ENCODE measurements around the gene HPX. TPM values are rescaled to one million over a fixed set of nuclear protein-coding genes. Genes with fewer than 3 reads are reported as not detected.

The HPX gene
- total RNA-seq, 4 donors from 2014 or later: 0.29 to 28.6 (median 1.1) TPM; not detected in 1

- TF ChIP-seq CTCF (IDR thresholded peaks at IDR 0.05) (no peak), POLR2A (IDR thresholded peaks at IDR 0.05) (no peak)
- no peaks in the 10 kb centered on the region for H3K36me3 ChIP-seq
- no peaks in the 10 kb centered on the region for H3K27me3 ChIP-seq
- no peaks in the 10 kb centered on the region for H3K4me1 ChIP-seq
- intact Hi-C loops (cut with DNase I; ENCODE audit: low total_unique reads): no loop called here
- H3K9me3 ChIP-seq: no peaks in the 10 kb centered on the region
- DNase-seq: no peak
- H3K27ac ChIP-seq: no peak overlapping the region
- H3K4me3 ChIP-seq: no peak overlapping the region
Observed at GRCh38 chr11:6411594-6412031, 29.2 kb downstream of the HPX start.

- Histone ChIP-seq H3K4me3 (no peak overlapping the region), H3K36me3 (no peaks in the 10 kb centered on the region), H3K9me3 (no peaks in the 10 kb centered on the region), H3K27ac (no peak overlapping the region), H3K27me3 (no peaks in the 10 kb centered on the region), H3K4me1 (no peaks in the 10 kb centered on the region)
- no peak for DNase-seq
- intact Hi-C loops (cut with DNase I; ENCODE audit: low total_unique reads): no loop called here
- no peak for TF ChIP-seq POLR2A (IDR thresholded peaks at IDR 0.05)
- no peak for TF ChIP-seq CTCF (IDR thresholded peaks at IDR 0.05)
Observed at GRCh38 chr11:6410695-6411430, 29.9 kb downstream of the HPX start.

- intact Hi-C loops (cut with DNase I; ENCODE audit: low total_unique reads): no loop called here
- peaks cover 0 to 12% of the 10 kb centered on the region in 2 donors for H3K4me1 ChIP-seq
- no peaks in the 10 kb centered on the region for H3K27me3 ChIP-seq
- TF ChIP-seq POLR2A (IDR thresholded peaks at IDR 0.05) (no peak), CTCF (IDR thresholded peaks at IDR 0.05) (no peak)
- no peaks in the 10 kb centered on the region for H3K9me3 ChIP-seq
- H3K4me3 ChIP-seq: no peak overlapping the region
- H3K36me3 ChIP-seq: no peaks in the 10 kb centered on the region
- DNase-seq: no peak
- H3K27ac ChIP-seq: no peak overlapping the region
Observed at GRCh38 chr11:6406370-6406769, 34.4 kb downstream of the HPX start.

- no peaks in the 10 kb centered on the region for H3K27me3 ChIP-seq
- no peak overlapping the region for H3K4me3 ChIP-seq
- no peak for DNase-seq
- H3K36me3 ChIP-seq: no peaks in the 10 kb centered on the region
- peaks cover 0 to 12% of the 10 kb centered on the region in 2 donors for H3K4me1 ChIP-seq
- intact Hi-C loops (cut with DNase I; ENCODE audit: low total_unique reads): no loop called here
- no peak for TF ChIP-seq CTCF (IDR thresholded peaks at IDR 0.05)
- TF ChIP-seq POLR2A (IDR thresholded peaks at IDR 0.05): no peak
- H3K27ac ChIP-seq: no peak overlapping the region
- no peaks in the 10 kb centered on the region for H3K9me3 ChIP-seq
Observed at GRCh38 chr11:6405846-6406245, 34.9 kb downstream of the HPX start.

- intact Hi-C loops (cut with DNase I; ENCODE audit: low total_unique reads): no loop called here
- TF ChIP-seq POLR2A (IDR thresholded peaks at IDR 0.05) (no peak), CTCF (IDR thresholded peaks at IDR 0.05) (no peak)
- Histone ChIP-seq H3K36me3 (no peaks in the 10 kb centered on the region), H3K4me1 (peaks cover 0 to 12% of the 10 kb centered on the region in 2 donors), H3K27ac (peak overlapping the region in 1 of 2 donors; percentile 25), H3K27me3 (no peaks in the 10 kb centered on the region), H3K9me3 (no peaks in the 10 kb centered on the region), H3K4me3 (no peak overlapping the region)
- peak in 1 of 2 donors; percentile 41 for DNase-seq
Observed at GRCh38 chr11:6405052-6405667, 35.6 kb downstream of the HPX start.
